Measurements from ENCODE around the gene EXD1. TPM values are rescaled to one million over a fixed set of nuclear protein-coding genes. Genes with fewer than 3 reads are reported as not detected.

Gene EXD1
- total RNA-seq, 1 experiment from 2014 or later = 0.26 TPM

DNA sequence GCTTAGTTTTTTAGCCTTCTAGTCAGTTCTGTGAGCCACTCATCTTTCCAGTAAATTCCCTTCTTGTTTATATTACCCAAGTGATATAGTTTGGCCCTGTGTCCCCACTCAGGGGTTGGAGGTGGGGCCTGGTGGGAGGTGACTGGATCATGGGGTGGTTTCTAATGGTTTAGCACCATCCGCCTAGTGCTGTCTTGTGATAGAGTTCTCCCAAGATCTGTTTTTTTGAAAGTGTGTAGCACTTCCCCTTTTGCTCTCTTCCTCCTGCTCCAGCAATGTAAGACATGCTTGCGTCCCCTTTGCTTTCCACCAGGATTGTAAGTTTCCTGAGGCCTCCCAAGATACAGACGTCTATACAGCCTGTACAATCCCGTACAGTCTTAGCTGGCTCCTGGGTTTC, 60.8 kb downstream of the EXD1 start (continued):
- TF ChIP-seq PRDM15 (CRISPR knock-in tag; IDR thresholded peaks at IDR 0.05) (no peak), NR2C2 (CRISPR knock-in tag; IDR thresholded peaks at IDR 0.05) (no peak)

DNA sequence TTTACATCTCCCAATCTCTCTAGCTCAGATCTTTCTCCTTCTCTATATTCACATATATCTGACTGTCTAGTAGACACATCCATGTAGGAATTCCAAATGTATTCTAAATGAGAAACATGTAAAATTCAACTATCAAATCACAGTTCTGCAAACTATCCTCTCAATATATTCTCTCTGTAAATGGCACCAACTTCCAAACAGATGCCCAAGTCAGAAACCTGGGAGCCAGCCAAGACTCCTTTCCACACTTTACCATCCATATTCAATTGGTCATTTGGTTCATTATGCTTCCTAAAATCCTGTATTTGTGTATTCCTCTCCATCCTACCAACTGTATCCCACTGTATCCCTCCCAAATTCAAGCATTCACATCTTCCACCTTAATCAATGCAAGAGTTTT, 61.5 kb downstream of the EXD1 start:
- Mint-ChIP-seq H3K27me3 (ENCODE audit: low read depth) (no peaks in the 10 kb centered on the region), H3K4me1 (no peaks in the 10 kb centered on the region), H3K36me3 (no peaks in the 10 kb centered on the region), H3K27ac (no peak overlapping the region), H3K9me3 (no peaks in the 10 kb centered on the region), H3K4me3 (no peak overlapping the region)
- ATAC-seq = no peak
- TF ChIP-seq, protein P1, sequence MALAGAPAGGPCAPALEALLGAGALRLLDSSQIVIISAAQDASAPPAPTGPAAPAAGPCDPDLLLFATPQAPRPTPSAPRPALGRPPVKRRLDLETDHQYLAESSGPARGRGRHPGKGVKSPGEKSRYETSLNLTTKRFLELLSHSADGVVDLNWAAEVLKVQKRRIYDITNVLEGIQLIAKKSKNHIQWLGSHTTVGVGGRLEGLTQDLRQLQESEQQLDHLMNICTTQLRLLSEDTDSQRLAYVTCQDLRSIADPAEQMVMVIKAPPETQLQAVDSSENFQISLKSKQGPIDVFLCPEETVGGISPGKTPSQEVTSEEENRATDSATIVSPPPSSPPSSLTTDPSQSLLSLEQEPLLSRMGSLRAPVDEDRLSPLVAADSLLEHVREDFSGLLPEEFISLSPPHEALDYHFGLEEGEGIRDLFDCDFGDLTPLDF (CRISPR knock-in tag; IDR thresholded peaks at IDR 0.05) = no peak
- TF ChIP-seq SOX15 (CRISPR knock-in tag; IDR thresholded peaks at IDR 0.05) (no peak), CREM (CRISPR knock-in tag; IDR thresholded peaks at IDR 0.05) (no peak), TCF7 (CRISPR knock-in tag; IDR thresholded peaks at IDR 0.05; ENCODE audit: low read depth) (no peak), JUN (CRISPR knock-in tag; IDR thresholded peaks at IDR 0.05) (no peak), E2F4 (CRISPR knock-in tag; IDR thresholded peaks at IDR 0.05; ENCODE audit: borderline replicate concordance, low read depth) (no peak)
- TF ChIP-seq, protein P2, sequence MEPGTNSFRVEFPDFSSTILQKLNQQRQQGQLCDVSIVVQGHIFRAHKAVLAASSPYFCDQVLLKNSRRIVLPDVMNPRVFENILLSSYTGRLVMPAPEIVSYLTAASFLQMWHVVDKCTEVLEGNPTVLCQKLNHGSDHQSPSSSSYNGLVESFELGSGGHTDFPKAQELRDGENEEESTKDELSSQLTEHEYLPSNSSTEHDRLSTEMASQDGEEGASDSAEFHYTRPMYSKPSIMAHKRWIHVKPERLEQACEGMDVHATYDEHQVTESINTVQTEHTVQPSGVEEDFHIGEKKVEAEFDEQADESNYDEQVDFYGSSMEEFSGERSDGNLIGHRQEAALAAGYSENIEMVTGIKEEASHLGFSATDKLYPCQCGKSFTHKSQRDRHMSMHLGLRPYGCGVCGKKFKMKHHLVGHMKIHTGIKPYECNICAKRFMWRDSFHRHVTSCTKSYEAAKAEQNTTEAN (CRISPR knock-in tag; IDR thresholded peaks at IDR 0.05) = no peak
- CTCF ChIA-PET = interaction anchor here (0.5 to 0.7 kb wide), 2 partner anchors 254 to 285 kb away, joined by 3 to 4 read pairs; no protein-coding TSS in a partner anchor
- POLR2A ChIA-PET = no interaction called here
- DNase-seq (ENCODE audit: low spot score) = no peak

DNA sequence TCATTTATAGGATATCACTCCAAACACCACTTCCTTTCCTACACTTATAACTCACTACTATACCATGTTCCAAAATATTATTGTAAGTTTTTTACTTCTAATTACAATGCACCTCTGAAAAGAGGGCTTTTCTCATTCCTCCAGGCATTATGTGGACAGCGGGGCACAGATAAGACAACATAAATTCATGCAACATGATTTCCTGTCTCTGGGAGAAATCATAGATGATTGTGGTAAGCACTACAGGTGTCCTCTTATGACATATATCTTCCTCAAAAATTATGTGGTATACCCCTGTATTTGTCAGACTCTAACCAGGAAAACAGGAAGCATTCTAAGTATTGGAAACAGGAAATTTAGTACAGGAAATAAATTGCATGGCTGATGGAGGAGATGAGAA, 68.8 kb downstream of the EXD1 start:
- Mint-ChIP-seq H3K27ac (no peak overlapping the region), H3K4me1 (no peaks in the 10 kb centered on the region), H3K4me3 (no peak overlapping the region), H3K9me3 (no peaks in the 10 kb centered on the region), H3K36me3 (no peaks in the 10 kb centered on the region), H3K27me3 (ENCODE audit: low read depth) (no peaks in the 10 kb centered on the region)
- ChIA-PET CTCF (no interaction called here), POLR2A (no interaction called here)
- DNase-seq (ENCODE audit: low spot score) (no peak), ATAC-seq (no peak)
- TF ChIP-seq PRRX2 (CRISPR knock-in tag; IDR thresholded peaks at IDR 0.05) = no peak
- TF ChIP-seq PRDM15 (CRISPR knock-in tag; IDR thresholded peaks at IDR 0.05) = no peak
- no peak for TF ChIP-seq MYBL2 (CRISPR knock-in tag; IDR thresholded peaks at IDR 0.05)
- TF ChIP-seq ELF4 (CRISPR knock-in tag; IDR thresholded peaks at IDR 0.05; ENCODE audit: low read depth) = no peak
- no peak for TF ChIP-seq TEAD4 (CRISPR knock-in tag; IDR thresholded peaks at IDR 0.05)
- no peak for TF ChIP-seq SMAD4 (CRISPR knock-in tag; IDR thresholded peaks at IDR 0.05)
- TF ChIP-seq KAT7 (CRISPR knock-in tag; IDR thresholded peaks at IDR 0.05; ENCODE audit: borderline replicate concordance) = no peak
- TF ChIP-seq ZNF121 (CRISPR knock-in tag; IDR thresholded peaks at IDR 0.05) = no peak
- no peak for TF ChIP-seq GABPB1 (CRISPR knock-in tag; IDR thresholded peaks at IDR 0.05)
- no peak for TF ChIP-seq FOXP1 (CRISPR knock-in tag; IDR thresholded peaks at IDR 0.05; ENCODE audit: borderline replicate concordance)
- no peak for TF ChIP-seq TEAD1 (CRISPR knock-in tag; IDR thresholded peaks at IDR 0.05)
- TF ChIP-seq RORB (CRISPR knock-in tag; IDR thresholded peaks at IDR 0.05) = no peak
- no peak for TF ChIP-seq ATF6 (CRISPR knock-in tag; IDR thresholded peaks at IDR 0.05)
